Left renal cortex interstitium (tissue), 4 donors: ENCODE data around the gene MTPN. TPM values are rescaled to one million over a fixed set of nuclear protein-coding genes. Genes with fewer than 3 reads are reported as not detected.

Experiments used
- DNase-seq, 4 donors: peaks; one replicate each; pipeline ENCODE4 v3.0.0-alpha.2; 2013; ENCODE audit warnings: low read depth in 4 of 4, low spot score in 2 of 4, missing footprints in 1 of 4
- polyA plus RNA-seq, 4 donors: library from polyadenylated mRNA; unstranded; fragments of 120-200 nt; gene quantifications; one replicate each; pipeline ENCODE4 v1.2.1, GENCODE V29; 2013; ENCODE audit not compliant: insufficient read length in 4 of 4

MTPN gene
- polyA plus RNA-seq, 4 donors: 144 to 162 (median 154) TPM

DNA sequence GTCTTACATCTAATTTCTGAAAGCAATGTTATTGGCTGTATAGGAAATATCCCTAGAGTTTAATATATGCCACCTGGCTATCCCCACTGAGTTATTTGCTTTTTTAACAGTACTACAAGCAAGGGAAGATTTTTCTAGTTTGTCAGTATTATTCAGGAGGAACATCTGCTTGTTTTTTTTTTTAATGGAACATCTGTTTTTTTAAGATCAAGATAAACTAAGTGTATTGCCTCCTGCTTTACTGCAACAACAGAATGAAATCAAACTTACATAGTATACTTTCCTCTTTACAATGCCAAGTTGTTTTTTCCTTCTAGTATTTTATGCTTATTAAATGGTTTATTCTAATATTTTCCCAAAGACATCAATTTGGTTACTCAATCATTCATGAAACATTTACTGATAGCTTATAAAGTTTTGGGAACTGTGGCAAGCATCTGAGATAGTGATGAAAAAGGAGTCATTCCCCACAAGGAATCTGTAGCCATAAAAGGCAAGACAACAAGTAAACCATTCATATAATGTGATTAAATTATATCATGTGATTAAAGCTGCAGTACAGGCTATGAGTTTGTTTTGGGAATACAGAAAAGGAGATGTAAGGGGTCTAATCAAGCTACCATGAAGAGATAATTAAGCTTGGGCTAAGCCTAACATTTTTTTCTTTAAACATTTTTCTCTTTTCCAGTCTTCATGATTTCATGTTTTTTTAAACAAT lies 17.4 kb downstream of the MTPN start:
- no peak for DNase-seq

DNA sequence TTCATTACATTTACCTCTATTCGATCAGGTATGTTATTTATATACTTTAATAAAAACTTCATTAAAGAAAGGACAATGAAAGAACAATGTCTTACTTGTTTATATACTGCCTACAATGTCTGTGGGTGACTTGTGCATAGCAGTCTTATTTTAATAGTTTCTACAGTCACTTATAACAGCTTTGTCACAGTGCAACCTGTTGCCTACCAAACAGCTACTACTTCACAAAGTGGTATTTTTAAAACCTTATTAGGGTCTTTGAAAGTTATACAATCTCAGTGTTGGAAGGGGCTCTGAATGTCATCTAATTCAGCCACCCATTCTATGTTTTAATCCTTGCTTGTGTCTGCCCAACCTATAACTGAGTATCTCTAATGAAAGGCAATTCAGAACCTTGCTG lies 19.0 kb downstream of the MTPN start:
- DNase-seq: no peak

DNA sequence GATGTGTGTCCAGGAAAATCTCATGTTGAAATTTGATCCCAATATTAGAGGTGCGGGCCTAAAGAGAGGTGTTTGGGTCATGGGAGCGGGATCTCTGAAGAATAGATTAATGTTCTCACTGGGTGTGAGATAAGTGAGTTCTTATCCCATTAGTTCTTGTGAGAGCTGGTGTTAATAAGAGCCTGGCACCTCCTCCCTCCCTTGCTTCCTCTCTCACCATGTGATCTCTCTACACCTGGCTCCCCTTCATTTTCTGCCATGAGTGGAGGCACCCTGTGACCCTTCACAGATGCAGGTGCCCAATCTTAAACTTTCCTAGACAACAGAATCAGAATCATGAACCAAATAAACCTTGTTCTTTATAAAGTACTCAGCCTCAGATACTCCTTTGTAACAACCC lies 19.5 kb downstream of the MTPN start:
- DNase-seq: no peak

DNA sequence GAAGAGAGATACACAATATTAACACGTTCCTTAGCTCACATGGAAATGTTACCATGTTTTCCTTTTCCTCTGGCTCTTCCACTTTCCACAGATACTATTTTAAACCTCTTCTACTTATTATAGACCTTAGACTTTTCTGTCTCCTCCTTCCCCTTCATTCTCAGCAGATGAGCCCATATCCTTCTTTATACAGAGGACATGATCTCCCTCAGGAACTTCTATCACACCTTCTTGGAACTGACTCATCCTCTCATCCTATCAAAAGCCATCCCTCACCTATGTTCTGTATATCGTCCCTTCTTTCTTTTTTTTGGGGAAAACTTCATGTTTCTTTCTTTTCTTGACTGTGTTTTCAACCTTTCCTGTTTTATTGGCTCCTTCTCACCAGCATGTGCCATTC lies 20.8 kb downstream of the MTPN start:
- DNase-seq: no peak

DNA sequence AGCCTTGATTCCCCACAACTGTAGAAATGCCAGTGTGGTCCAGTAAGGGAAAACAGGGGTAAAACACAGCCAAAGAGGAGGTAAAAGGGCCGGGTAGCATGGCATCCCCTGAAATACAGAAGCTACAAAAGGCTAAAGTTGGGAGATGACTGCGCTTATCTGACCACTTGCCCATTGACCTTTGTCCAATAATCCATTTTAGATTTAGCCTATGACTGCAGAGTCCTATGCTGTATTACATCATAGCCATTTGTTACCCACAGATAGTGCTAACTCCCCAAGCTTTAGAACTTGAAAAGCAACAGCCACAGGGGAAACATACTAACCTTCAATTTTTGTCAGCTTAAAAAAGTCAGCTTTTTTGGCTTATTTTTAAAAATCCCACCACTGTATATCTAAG lies 26.2 kb downstream of the MTPN start:
- DNase-seq: no peak

DNA sequence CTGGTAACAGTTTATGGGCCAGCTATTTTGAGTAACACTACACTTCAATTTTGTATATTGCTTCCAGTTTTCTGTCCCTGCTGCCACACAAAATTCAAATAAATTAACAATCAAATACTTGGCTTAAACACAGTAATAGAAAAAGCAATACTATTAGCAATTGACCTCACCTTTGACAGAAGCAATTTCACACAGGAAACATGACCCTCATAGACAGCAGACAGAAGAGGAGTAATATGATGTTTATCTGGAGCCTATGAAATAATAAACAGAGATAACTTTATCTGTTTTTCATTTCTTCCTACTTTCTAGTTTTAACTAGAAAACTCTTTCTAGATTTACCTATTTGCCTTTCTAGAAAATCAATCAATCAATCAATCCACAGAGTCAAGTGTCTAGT lies 26.7 kb downstream of the MTPN start:
- no peak for DNase-seq

DNA sequence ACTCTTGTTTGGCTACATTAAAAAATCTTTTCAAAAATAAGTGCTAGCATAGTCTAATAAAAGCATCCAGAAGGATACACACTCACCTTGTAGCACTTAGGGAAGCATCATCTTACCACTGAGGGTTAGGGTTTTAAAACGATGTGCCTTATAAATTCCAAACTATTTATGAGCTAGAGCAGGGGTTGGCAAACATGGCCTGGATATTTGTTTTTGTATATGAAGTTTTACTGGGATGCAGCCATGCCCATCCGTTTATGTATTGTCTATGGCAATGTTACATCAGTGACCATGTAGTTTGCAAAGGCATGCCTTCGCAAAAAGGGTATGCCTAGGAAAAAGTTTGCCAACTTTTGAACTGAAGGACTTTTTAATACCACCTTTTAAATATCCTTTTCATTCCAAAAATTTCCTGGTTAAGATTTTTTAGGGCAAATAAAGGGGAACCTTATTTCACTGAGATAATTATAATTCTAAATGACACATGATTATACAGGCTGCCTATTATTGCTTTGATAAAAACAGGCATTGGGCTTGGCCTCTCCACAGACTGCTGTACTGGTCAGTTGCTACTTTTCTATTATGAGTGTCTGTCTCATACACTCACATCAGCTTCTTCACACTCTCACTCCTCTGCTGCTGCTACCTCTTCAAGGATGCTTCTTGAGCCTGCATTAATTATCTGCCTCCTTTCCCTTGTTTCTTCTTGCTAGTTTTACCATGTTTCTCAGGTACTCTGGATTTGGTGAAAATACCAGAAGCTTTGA lies 30.7 kb downstream of the MTPN start:
- no peak for DNase-seq

DNA sequence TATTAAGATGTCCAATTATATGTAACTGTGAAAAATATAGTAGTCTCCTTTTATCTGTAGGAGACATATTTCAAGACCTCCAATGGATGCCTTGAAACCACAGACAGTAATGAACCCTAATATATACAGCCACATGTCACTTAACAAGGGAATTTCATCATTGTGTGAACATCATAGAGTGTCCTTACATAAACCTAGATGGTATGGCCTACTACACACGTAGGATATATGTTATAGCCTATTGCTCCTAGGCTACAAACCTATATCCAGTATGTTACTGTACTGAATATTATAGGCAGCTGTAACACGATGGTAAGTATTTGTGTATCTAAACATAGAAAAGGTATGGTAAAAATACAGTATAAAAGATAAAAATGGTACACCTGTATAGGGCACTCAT lies 32.4 kb downstream of the MTPN start:
- no peak for DNase-seq

DNA sequence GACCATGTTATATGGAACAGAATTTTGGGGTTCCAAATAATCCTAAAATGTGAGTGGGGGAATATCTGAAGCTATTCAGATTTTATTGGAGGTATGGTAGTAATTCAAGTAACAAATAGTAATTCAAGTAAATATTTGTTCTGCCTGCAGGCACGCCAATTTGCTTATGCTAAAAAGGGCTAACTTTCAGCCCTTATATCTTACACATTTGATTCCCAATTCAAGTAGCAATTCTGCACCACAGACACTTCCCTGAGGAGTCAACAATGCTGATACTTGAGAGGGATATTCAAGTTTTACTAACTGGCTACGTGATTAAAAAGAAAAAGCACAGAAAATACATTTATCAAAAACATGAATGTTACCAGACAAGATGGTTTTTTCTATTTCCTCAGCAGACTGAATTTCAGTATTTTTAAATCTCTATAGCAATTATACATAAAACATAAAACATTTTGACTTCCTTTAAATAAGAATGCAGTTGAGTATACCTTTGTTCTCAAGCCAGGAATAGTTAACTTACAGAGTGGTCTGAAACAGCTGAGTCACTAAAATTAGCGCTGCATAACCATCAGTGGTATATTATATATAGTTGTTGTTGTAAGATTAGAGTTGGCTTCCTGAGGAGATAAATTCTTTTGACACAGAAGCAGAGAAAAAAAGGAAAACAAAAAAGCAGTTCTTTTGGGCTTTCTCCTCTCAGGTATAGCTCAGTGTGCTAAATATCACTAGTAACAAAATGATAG lies 33.9 kb downstream of the MTPN start:
- DNase-seq: no peak

DNA sequence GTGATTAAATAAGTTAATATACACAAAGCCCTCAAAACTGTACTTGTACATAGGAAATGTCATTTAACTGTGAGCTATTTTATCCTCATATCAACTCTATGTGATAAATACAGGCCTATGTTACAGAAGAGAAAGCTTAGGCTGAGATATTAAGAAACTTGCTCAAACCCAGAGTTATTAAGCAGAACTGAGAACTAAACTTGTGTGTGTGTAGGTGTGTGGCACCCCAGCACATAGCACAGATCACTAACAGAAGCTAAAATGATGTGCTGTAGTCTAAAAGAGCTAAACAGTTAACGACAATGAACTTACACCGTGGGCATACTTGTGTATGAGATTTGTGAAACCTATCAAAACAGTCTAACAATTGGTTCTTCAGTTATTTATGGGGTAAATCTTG lies 34.5 kb downstream of the MTPN start:
- DNase-seq: no peak

DNA sequence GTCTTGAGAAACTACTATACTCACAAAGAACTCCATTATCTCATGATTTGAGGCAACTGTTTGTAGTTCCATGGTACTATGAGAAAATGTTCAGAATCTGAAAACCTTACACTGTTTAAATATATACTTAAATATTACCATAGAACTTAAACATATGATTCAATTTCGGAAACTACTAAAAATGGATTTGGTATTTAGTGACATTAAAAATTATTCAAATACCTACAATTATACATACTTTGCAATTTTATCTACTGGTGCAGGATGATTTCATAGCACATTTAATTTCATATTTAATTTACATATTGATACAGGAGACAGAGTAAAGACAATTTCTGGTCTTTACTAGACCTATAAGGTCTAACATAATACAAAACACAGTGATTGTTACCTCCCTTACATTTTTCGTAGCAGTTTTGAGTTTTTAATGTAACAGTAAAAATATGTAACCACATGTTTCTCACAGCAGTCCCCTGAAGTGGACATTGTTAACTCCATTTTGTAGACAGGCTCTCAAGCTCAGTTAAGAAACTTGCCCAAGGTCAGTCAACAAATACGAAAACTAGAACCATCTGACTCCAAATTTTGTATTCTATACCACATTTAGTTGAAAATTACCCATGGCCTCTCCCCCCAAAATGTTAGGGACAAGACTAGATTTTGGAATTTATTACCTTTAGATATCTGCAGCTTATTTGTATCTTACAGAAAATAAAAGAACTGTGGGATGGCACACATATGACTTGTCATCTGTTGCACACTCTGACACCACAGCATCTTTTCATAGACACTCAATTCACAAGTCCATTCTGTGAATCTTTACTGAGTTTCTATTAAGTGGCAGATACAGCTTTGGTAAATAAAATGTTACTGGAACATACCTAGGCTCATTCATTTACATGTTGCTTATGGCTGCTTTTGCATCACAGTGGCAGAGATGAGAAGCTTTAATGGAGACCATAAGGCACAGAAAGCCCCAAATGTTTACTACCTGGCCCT lies 36.8 kb downstream of the MTPN start:
- no peak for DNase-seq

DNA sequence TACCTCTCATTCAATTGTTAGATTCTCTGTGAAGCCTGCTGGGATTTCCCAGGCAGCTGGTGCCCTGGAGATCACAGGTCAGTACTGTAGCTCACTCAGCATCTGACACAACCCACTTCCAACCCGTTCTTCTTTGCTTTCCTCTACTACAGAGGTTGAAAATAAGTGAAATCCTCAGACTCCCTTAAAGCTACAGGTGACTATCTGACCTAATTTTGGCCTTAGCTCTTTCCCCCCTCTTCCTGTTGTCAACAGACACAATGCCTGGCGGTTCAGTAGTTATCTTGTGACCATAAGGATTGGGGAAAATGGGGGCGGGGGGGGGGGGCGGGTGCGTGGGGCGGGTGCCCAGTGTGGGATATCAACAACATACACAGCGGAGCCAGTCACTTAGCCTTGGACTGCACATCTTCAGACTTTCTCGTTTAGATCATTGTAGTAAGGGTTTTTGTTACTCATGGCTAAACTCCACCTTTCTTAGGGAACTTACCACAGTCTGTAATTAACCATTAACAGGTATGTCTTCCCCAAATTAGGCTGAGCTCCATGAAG lies 37.8 kb downstream of the MTPN start:
- no peak for DNase-seq

DNA sequence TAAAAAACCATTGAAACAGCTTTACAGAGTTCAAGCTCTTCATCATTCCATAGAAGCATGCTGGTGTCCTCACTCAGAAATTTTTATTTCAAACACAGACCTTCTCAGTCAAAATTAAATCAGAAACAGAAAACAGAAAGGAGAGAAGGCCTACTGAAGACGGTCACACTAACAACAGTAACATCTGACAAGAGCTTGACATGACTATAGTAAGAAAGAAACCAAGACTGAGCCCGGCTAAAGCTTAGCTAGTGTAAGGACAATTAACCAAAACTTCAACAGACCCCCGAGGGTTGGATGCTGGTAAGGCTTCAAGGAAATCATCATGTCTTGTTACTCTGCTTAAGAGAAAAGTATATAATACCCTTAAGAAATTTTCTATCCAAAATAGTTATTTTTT lies 38.6 kb downstream of the MTPN start:
- DNase-seq: no peak

DNA sequence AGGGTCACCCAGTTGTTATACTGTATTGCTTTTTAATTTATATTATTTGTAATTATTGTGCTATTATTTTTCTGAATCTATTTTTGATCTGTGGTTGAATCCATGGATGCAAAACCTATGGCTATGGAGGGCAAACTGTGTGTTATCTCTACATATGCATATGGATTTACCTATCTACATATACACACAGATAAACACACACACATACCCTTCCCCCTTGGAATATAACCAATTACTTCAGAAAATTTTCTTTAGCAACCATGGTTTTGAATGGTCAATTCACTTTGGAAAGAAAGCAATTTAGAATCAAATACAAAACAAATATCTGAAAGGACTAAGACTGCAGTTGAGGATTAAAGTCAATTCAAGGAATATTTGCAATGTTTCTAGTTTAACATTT lies 39.1 kb downstream of the MTPN start:
- DNase-seq: no peak

DNA sequence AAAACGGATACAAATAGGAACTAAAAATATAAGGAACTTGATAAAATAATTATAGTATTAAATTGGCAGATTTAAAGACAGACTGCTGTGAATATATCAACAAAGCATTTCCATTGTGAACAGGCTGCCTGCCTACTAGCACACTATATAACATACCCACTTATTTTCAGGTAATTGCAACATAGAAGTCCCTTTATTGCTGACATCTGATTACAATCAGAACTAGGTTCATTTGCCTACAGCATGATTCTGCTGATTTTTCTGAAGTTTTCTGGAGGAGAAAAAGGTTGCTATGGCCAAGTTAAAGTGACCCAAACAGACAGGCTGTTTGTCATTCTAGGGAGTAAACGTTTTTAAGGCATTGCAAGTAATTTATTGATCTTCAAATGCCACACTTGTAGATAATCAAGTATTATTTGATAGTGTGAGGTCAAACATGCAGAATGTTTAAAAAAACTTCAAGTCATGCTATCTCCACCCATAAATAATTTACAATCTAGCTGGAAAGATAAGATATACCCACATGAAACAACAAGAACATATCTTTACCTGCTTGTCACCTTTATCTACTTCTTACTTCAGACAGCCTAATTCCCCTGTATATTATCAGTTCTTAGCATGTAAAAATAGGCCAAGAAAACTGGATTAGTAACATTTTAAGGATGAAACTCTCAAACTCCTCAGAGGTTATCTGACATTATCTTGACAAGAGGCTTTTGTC lies 40.5 kb downstream of the MTPN start:
- DNase-seq: no peak

DNA sequence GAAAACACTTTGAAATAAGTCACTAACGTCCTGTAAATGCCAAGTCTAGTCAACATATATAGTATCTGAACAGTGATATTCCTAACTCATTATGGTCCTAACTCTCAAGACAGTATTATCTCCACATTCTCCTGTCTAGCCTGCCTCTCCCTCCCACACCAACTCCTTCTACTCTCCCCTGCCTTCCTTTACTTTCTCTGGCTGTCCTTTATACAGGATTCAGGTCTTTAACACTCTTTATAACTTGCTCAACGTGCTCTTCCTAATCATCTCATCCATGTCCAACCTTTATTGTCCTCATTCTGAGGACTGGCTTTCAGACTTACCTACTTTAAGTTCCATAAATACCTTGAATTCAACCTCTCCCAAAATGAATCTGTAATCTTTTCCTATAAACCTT lies 42.5 kb downstream of the MTPN start:
- DNase-seq: no peak

DNA sequence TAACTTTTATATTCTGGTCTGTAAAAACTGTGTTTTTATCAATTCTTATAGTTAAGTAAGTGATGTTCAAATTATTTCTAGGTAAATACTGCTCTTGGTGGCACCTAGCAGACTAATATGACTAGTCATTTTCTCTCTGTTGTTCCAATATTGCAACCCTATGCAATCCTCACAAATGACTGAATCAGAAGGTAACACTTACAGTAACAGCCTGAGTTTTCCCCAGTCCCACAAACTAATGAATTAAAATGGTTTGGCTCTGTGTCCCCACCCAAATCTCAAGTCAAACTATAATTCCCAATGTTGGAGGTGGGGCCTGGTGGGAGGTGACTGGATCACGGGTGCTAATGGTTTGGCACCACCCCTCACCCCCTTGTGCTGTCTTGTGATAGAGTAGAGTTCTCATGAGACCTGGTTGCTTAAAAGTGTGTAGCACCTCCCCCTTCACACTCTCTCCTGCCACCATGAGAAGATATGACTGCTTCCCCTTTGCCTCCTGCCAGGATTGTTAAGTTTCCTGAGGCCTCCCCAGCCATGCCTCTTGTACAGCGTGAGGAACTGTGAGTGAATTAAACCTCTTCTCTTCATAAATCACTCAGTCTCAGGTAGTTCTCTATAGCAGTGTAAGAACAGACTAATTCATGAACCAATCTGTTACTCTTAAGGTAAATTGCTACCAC lies 43.5 kb downstream of the MTPN start:
- no peak for DNase-seq

DNA sequence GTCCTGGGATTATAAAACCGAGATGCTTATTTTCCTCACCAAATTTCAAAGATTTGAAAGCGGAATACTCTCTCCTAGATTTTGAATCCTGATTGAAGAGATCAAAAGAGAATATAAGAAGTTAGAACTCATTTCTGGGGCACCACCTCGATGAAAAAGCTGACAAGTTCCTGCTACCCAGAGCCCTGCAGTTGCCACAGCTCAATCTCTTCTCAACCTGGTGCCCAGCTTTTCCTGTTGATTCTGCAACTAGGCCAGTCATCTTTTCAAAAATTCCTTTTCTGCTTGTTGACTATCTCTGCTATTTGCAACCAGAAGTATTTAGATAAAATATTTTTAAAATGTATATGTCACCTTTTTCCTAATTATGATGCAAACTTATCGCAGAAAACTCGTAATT lies 45.0 kb downstream of the MTPN start:
- DNase-seq: no peak
